IMR-90 (cell line): ENCODE data around the gene SUPV3L1. TPM values are rescaled to one million over a fixed set of nuclear protein-coding genes. Genes with fewer than 3 reads are reported as not detected.

Experiments used
- ATAC-seq: fragments of 200-7000 bp; cut with Tn5 transposase; 2 replicates; pipeline ENCODE4 v1.9.1; 2020; ENCODE audit warnings: low read depth, mild to moderate bottlenecking, moderate library complexity
- BruUV-seq: library from RNA; stranded (reverse); fragments of 400-500 nt; replicated peaks from 2 replicates; lab custom pipeline; 2021; lab: Mats Ljungman, UMichigan
- CTCF ChIA-PET: fragments of 300-600 bp; formaldehyde crosslinking; extraction: SDS; loops from one replicate; lab custom pipeline; 2021; ENCODE audit warnings: antibody characterized with exemption; lab: Yijun Ruan, JAX
- POLR2A ChIA-PET: fragments of 300-600 bp; sonication (Branson Sonifier 250); formaldehyde crosslinking; loops from one replicate; lab custom pipeline; 2022; ENCODE audit warnings: antibody characterized with exemption; ENCODE audit not compliant: unreplicated experiment; lab: Charles Lee
- DNase-seq: peaks from one replicate; pipeline ENCODE4 v3.0.0; 2013
- H2AFZ ChIP-seq: replicated peaks from 2 replicates; pipeline ENCODE3; 2013; ENCODE audit warnings: low read length, mild to moderate bottlenecking; ENCODE audit not compliant: poor library complexity
- H2AK5ac ChIP-seq: 2 replicates; pipeline ENCODE4 v1.6.1; 2013; ENCODE audit warnings: low read depth, low read length, inconsistent platforms
- H2AK9ac ChIP-seq: replicated peaks from 2 replicates; pipeline ENCODE3; 2013; ENCODE audit warnings: mild to moderate bottlenecking, low read depth, low read length, moderate library complexity; ENCODE audit not compliant: poor library complexity
- H2BK120ac ChIP-seq: 2 replicates; pipeline ENCODE4 v1.6.1; 2013; ENCODE audit warnings: low read depth, low read length, inconsistent platforms
- H2BK15ac ChIP-seq: 3 replicates; pipeline ENCODE4 v1.6.1; 2013; ENCODE audit warnings: low read depth, low read length, inconsistent platforms
- H2BK20ac ChIP-seq: 2 replicates; pipeline ENCODE4 v1.6.1; 2013; ENCODE audit warnings: low read depth, mild to moderate bottlenecking, inconsistent platforms, low read length, moderate library complexity
- H2BK5ac ChIP-seq: 2 replicates; pipeline ENCODE4 v1.6.1; 2013; ENCODE audit warnings: mild to moderate bottlenecking, low read depth, low read length, inconsistent platforms; ENCODE audit not compliant: poor library complexity, severe bottlenecking
- H3K14ac ChIP-seq: replicated peaks from 2 replicates; pipeline ENCODE4 v1.6.1; 2013; ENCODE audit warnings: low read depth, low read length, inconsistent platforms
- H3K18ac ChIP-seq: 2 replicates; pipeline ENCODE4 v1.6.1; 2013; ENCODE audit warnings: low read depth, low read length, control low read depth
- H3K23ac ChIP-seq: 2 replicates; pipeline ENCODE4 v1.6.1; 2013; ENCODE audit warnings: low read depth, low read length, inconsistent platforms
- H3K27ac ChIP-seq: 2 replicates; pipeline ENCODE4 v1.5.1; 2013; ENCODE audit warnings: mild to moderate bottlenecking, control low read depth, low read length; ENCODE audit not compliant: insufficient read depth
- H3K27me3 ChIP-seq: 2 replicates; pipeline ENCODE4 v1.6.1; 2013; ENCODE audit warnings: low read length; ENCODE audit not compliant: control insufficient read depth, insufficient read depth
- H3K36me3 ChIP-seq: 2 replicates; pipeline ENCODE4 v1.6.1; 2013; ENCODE audit warnings: low read length, mixed read lengths; ENCODE audit not compliant: control insufficient read depth, insufficient read depth
- H3K4ac ChIP-seq: 2 replicates; pipeline ENCODE4 v1.6.1; 2013; ENCODE audit warnings: low read depth, low read length, inconsistent platforms
- H3K4me1 ChIP-seq: 2 replicates; pipeline ENCODE4 v1.6.1; 2013; ENCODE audit warnings: low read length, mixed read lengths; ENCODE audit not compliant: control insufficient read depth, insufficient read depth
- H3K4me2 ChIP-seq: 2 replicates; pipeline ENCODE4 v1.6.1; 2013; ENCODE audit warnings: low read depth, mild to moderate bottlenecking, control low read depth, low read length, moderate library complexity
- H3K4me3 ChIP-seq: 2 replicates; pipeline ENCODE4 v1.5.1; 2013; ENCODE audit warnings: low read depth, mild to moderate bottlenecking, control low read depth, low read length, moderate library complexity; ENCODE audit not compliant: insufficient read depth
- H3K56ac ChIP-seq: 2 replicates; pipeline ENCODE4 v1.6.1; 2013; ENCODE audit warnings: low read length, inconsistent platforms; ENCODE audit not compliant: insufficient read depth; ENCODE audit errors: extremely low read depth
- H3K79me1 ChIP-seq, 2 experiments: 2 replicates each; pipeline ENCODE4 v1.6.1; 2013; ENCODE audit warnings: low read length in 2 of 2, inconsistent platforms in 1 of 2, low read depth in 1 of 2
- H3K9ac ChIP-seq: 2 replicates; pipeline ENCODE4 v1.6.1; 2013; ENCODE audit warnings: low read depth, low read length, control low read depth
- H3K9me1 ChIP-seq: 2 replicates; pipeline ENCODE4 v1.6.1; 2013; ENCODE audit warnings: low read length, inconsistent platforms; ENCODE audit not compliant: insufficient read depth
- H3K9me3 ChIP-seq: 2 replicates; pipeline ENCODE4 v1.6.1; 2013; ENCODE audit warnings: low read length; ENCODE audit not compliant: control insufficient read depth, insufficient read depth
- H4K20me1 ChIP-seq: 2 replicates; pipeline ENCODE4 v1.6.1; 2013; ENCODE audit warnings: low read length, inconsistent platforms; ENCODE audit not compliant: insufficient read depth
- H4K5ac ChIP-seq: 2 replicates; pipeline ENCODE4 v1.6.1; 2013; ENCODE audit warnings: mild to moderate bottlenecking, low read depth, low read length, control low read depth
- H4K8ac ChIP-seq, 2 experiments: 2 replicates each; pipeline ENCODE4 v1.6.1; 2013; ENCODE audit warnings: low read depth in 2 of 2, low read length in 2 of 2, control low read depth in 1 of 2, inconsistent platforms in 1 of 2
- H4K91ac ChIP-seq: 2 replicates; pipeline ENCODE4 v1.6.1; 2013; ENCODE audit warnings: low read depth, low read length, inconsistent platforms; ENCODE audit not compliant: insufficient read depth
- CTCF ChIP-seq: conservative IDR thresholded peaks from 2 replicates; pipeline ENCODE4 v1.5.1; 2012; ENCODE audit warnings: mild to moderate bottlenecking, low read depth, low read length, improper control_type of control experiment
- ELK1 ChIP-seq: fragments of 150-350 bp; IDR thresholded peaks from 2 replicates; pipeline ENCODE4 v1.6.1; 2016; ENCODE audit warnings: low read depth, mild to moderate bottlenecking, low read length, moderate library complexity, borderline replicate concordance
- MAFK ChIP-seq: IDR thresholded peaks from 2 replicates; pipeline ENCODE4 v1.6.1; 2012; ENCODE audit warnings: low read depth, low read length, improper control_type of control experiment
- RAD21 ChIP-seq: IDR thresholded peaks from 2 replicates; pipeline ENCODE4 v1.6.1; 2012; ENCODE audit warnings: low read length, improper control_type of control experiment
- USF2 ChIP-seq: fragments of 150-350 bp; IDR thresholded peaks from 2 replicates; pipeline ENCODE4 v1.6.1; 2017; ENCODE audit warnings: mild to moderate bottlenecking, antibody characterized with exemption, low read length, low read depth
- WGBS, 2 experiments: methylation state at CpG; one replicate each; pipeline versions ENCODE4 v1.1.5 to v1.1.7; 2013; ENCODE audit warnings: missing lambda C conversion rate in 2 of 2; ENCODE audit not compliant: insufficient read length in 1 of 2; ENCODE audit errors: extremely low coverage in 2 of 2; 5-methylcytosine and 5-hydroxymethylcytosine counted together
- dilution Hi-C: fragments of 300-500 bp; cut with HindIII; formaldehyde crosslinking; loops from one replicate; pipeline ENCODE4 v1.14.3; 2018; ENCODE audit warnings: low sequenced_read_pairs; ENCODE audit not compliant: unreplicated experiment
- in situ Hi-C: fragments of 300-500 bp; cut with MboI; formaldehyde crosslinking; loops from 3 replicates; pipeline ENCODE4 v1.14.3; 2019; ENCODE audit warnings: low sequenced_read_pairs, inconsistent platforms, mixed read lengths
- intact Hi-C: fragments of 100-400 bp; cut with micrococcal nuclease; formaldehyde crosslinking; loops from 2 replicates; pipeline ENCODE4 v1.10.0; 2022
- polyA plus RNA-seq, 3 experiments: library from polyadenylated mRNA; depleted of rRNA; stranded (reverse); fragments of >200 nt; gene quantifications; 2 replicates each; pipeline ENCODE4 v1.2.3, GENCODE V29; 2012; ENCODE audit warnings: low replicate concordance in 1 of 3
- total RNA-seq: library from RNA; depleted of rRNA; stranded (reverse); fragments of >200 nt; gene quantifications from 2 replicates; pipeline ENCODE4 v1.2.3, GENCODE V29; 2012

SUPV3L1 gene
- total and polyA plus RNA-seq, 2 of the 4 experiments (the other 2 are of a cell fraction), result 24.4 to 26.5 TPM

GRCh38 chr10:69213591-69214311 is 33.7 kb downstream of the SUPV3L1 start (continued):
- TF ChIP-seq CTCF, result no peak

GRCh38 chr10:69214666-69215131 is 34.7 kb downstream of the SUPV3L1 start:
- no peak overlapping the region for H4K8ac ChIP-seq
- ATAC-seq (no peak), DNase-seq (no peak)
- no peak overlapping the region for H2BK120ac ChIP-seq
- H2AK9ac ChIP-seq, result no peak overlapping the region
- H3K9me1 ChIP-seq, result 0 out of 2 replicates have a peak, but pooled peaks cover 8% of the 10 kb centered on the region
- ChIA-PET POLR2A (no interaction called here), CTCF (no interaction called here)
- H3K4me2 ChIP-seq, result no peak overlapping the region
- H3K9me3 ChIP-seq, result no peaks in the 10 kb centered on the region
- H3K27me3 ChIP-seq, result no peaks in the 10 kb centered on the region
- H3K18ac ChIP-seq, result no peak overlapping the region
- no peak for TF ChIP-seq USF2
- no peak for TF ChIP-seq ELK1
- no peak for TF ChIP-seq RAD21
- TF ChIP-seq MAFK, result peak; percentile 39; the same call in 1 of the 2 replicates
- H2BK20ac ChIP-seq, result no peak overlapping the region
- H4K5ac ChIP-seq, result no peak overlapping the region
- no peaks in the 10 kb centered on the region for H3K4me1 ChIP-seq
- no peak overlapping the region for H2AFZ ChIP-seq
- intact Hi-C loops (no loop called here), dilution Hi-C loops (no loop called here), in situ Hi-C loops (no loop called here)
- no peak overlapping the region for H2BK5ac ChIP-seq
- no peak overlapping the region for H3K4ac ChIP-seq
- H3K27ac ChIP-seq, result no peak overlapping the region
- no peak overlapping the region for H2AK5ac ChIP-seq
- H3K23ac ChIP-seq, result no peak overlapping the region
- no peak overlapping the region for H4K91ac ChIP-seq
- no peaks in the 10 kb centered on the region for H3K79me1 ChIP-seq
- H2BK15ac ChIP-seq, result no peak overlapping the region
- no CpG with 5 or more reads among the region's 6 CpGs for WGBS, 2 experiments
- H3K9ac ChIP-seq, result no peak overlapping the region
- no peak overlapping the region for H3K4me3 ChIP-seq
- H4K20me1 ChIP-seq, result no peaks in the 10 kb centered on the region
- no peak overlapping the region for H3K14ac ChIP-seq
- BruUV-seq, result no TSS peak
- no peak overlapping the region for H3K56ac ChIP-seq
- no peaks in the 10 kb centered on the region for H3K36me3 ChIP-seq
